Mesendoderm (in vitro differentiated cells): Measurements from ENCODE around the gene FRYL.
"Not testable (repeated sequence)": the region's sequence is repeated elsewhere in the genome, so short reads cannot be mapped to it uniquely, and the experiment has no call there.

ENCODE experiments used
- DNase-seq: peaks from one replicate; pipeline ENCODE4 v3.0.0; 2013
- H2AK5ac ChIP-seq: 2 replicates; pipeline ENCODE4 v1.6.1; 2013; ENCODE audit warnings: low read length, inconsistent platforms
- H2BK120ac ChIP-seq: 2 replicates; pipeline ENCODE4 v1.6.1; 2013; ENCODE audit warnings: low read depth, mild to moderate bottlenecking, low read length, moderate library complexity, mixed read lengths
- H2BK15ac ChIP-seq: replicated peaks from 2 replicates; pipeline ENCODE4 v1.6.1; 2013; ENCODE audit warnings: low read depth, mild to moderate bottlenecking, moderate library complexity
- H2BK5ac ChIP-seq: 2 replicates; pipeline ENCODE4 v1.6.1; 2013; ENCODE audit warnings: low read length, inconsistent platforms
- H3K18ac ChIP-seq: 2 replicates; pipeline ENCODE4 v1.6.1; 2013; ENCODE audit warnings: mild to moderate bottlenecking, low read length, mixed read lengths
- H3K23ac ChIP-seq: one replicate; pipeline ENCODE4 v1.6.1; 2013; ENCODE audit warnings: low read length
- H3K27ac ChIP-seq: 2 replicates; pipeline ENCODE4 v1.5.1; 2013; ENCODE audit warnings: low read depth, mild to moderate bottlenecking, inconsistent platforms, low read length, moderate library complexity
- H3K27me3 ChIP-seq: 2 replicates; pipeline ENCODE4 v1.6.1; 2013; ENCODE audit warnings: low read length, control low read depth, mild to moderate bottlenecking, inconsistent platforms; ENCODE audit not compliant: insufficient read depth, poor library complexity
- H3K36me3 ChIP-seq: 2 replicates; pipeline ENCODE4 v1.6.1; 2013; ENCODE audit warnings: low read length, inconsistent platforms; ENCODE audit not compliant: control insufficient read depth, insufficient read depth
- H3K4ac ChIP-seq: one replicate; pipeline ENCODE4 v1.6.1; 2013; ENCODE audit warnings: low read depth, mild to moderate bottlenecking, low read length, moderate library complexity
- H3K4me1 ChIP-seq: 2 replicates; pipeline ENCODE4 v1.6.1; 2013; ENCODE audit warnings: low read depth, low read length, inconsistent platforms; ENCODE audit not compliant: control insufficient read depth
- H3K4me2 ChIP-seq: 2 replicates; pipeline ENCODE4 v1.6.1; 2013; ENCODE audit warnings: low read length
- H3K4me3 ChIP-seq: 2 replicates; pipeline ENCODE4 v1.5.1; 2013; ENCODE audit warnings: mild to moderate bottlenecking, low read length
- H3K56ac ChIP-seq: one replicate; pipeline ENCODE4 v1.6.1; 2013; ENCODE audit warnings: low read length
- H3K79me1 ChIP-seq: 2 replicates; pipeline ENCODE4 v1.6.1; 2013; ENCODE audit warnings: low read length, inconsistent platforms
- H3K79me2 ChIP-seq: 2 replicates; pipeline ENCODE4 v1.6.1; 2013; ENCODE audit warnings: mild to moderate bottlenecking, low read length; ENCODE audit not compliant: control insufficient read depth, insufficient read depth
- H3K9ac ChIP-seq: 2 replicates; pipeline ENCODE4 v1.6.1; 2013; ENCODE audit warnings: low read length, inconsistent platforms
- H4K5ac ChIP-seq: one replicate; pipeline ENCODE4 v1.6.1; 2013; ENCODE audit warnings: low read length
- H4K8ac ChIP-seq: one replicate; pipeline ENCODE4 v1.6.1; 2013; ENCODE audit warnings: low read depth, mild to moderate bottlenecking, control low read depth, low read length, moderate library complexity
- WGBS: extraction: QIAGEN DNeasy Blood & Tissue Kit; methylation state at CpG from one replicate; pipeline ENCODE4 v1.1.7; 2013; ENCODE audit warnings: low lambda C conversion rate, missing lambda C conversion rate; ENCODE audit not compliant: insufficient coverage; ENCODE audit errors: extremely low coverage; 5-methylcytosine and 5-hydroxymethylcytosine counted together

FRYL gene

GRCh38 chr4:48762408-48762807, 17.7 kb downstream of the FRYL start:
- no peak for DNase-seq
- Histone ChIP-seq H4K5ac (no peak overlapping the region), H3K4me2 (no peak overlapping the region), H3K79me1 (peaks cover 19% of the 10 kb centered on the region), H3K56ac (no peak overlapping the region), H2BK5ac (no peak overlapping the region), H2BK15ac (no peak overlapping the region), H3K27ac (no peak overlapping the region), H3K4me3 (no peak overlapping the region), H2BK120ac (no peak overlapping the region), H3K27me3 (no peaks in the 10 kb centered on the region), H3K36me3 (no peaks in the 10 kb centered on the region), H3K18ac (no peak overlapping the region), H4K8ac (no peak overlapping the region), H2AK5ac (no peak overlapping the region), H3K4me1 (peaks cover 2% of the 10 kb centered on the region), H3K23ac (no peak overlapping the region), H3K4ac (no peak overlapping the region), H3K9ac (no peak overlapping the region), H3K79me2 (peaks cover 41% of the 10 kb centered on the region)

- Histone ChIP-seq H4K5ac (no peak overlapping the region), H3K4ac (no peak overlapping the region), H3K36me3 (no peaks in the 10 kb centered on the region), H2BK15ac (no peak overlapping the region), H2BK120ac (no peak overlapping the region), H2AK5ac (no peak overlapping the region), H3K9ac (no peak overlapping the region), H2BK5ac (no peak overlapping the region), H3K4me3 (no peak overlapping the region), H3K27me3 (no peaks in the 10 kb centered on the region), H3K4me2 (no peak overlapping the region), H3K79me1 (peaks cover 15% of the 10 kb centered on the region), H3K79me2 (peaks cover 40% of the 10 kb centered on the region), H4K8ac (no peak overlapping the region), H3K27ac (no peak overlapping the region), H3K56ac (no peak overlapping the region), H3K4me1 (no peaks in the 10 kb centered on the region), H3K18ac (no peak overlapping the region), H3K23ac (no peak overlapping the region)
- DNase-seq: no peak
- WGBS: no CpG with 5 or more reads among the region's 3 CpGs
Observed at GRCh38 chr4:48761286-48761685, 18.8 kb downstream of the FRYL start.

- not testable (repeated sequence) for H3K4me3 ChIP-seq, H3K4ac ChIP-seq, H2BK15ac ChIP-seq, H2BK5ac ChIP-seq, H3K4me2 ChIP-seq, H3K9ac ChIP-seq, H3K27me3 ChIP-seq, H3K23ac ChIP-seq, H4K5ac ChIP-seq, H3K56ac ChIP-seq, H2BK120ac ChIP-seq, H4K8ac ChIP-seq, H3K27ac ChIP-seq, H3K36me3 ChIP-seq, H2AK5ac ChIP-seq, H3K18ac ChIP-seq, H3K4me1 ChIP-seq, DNase-seq
- H3K79me1 ChIP-seq: peaks cover 13% of the 10 kb centered on the region
- H3K79me2 ChIP-seq: peaks cover 34% of the 10 kb centered on the region
- no CpG with 5 or more reads among the region's 5 CpGs for WGBS
Observed at GRCh38 chr4:48758703-48759102, 21.4 kb downstream of the FRYL start.

- no peak for DNase-seq
- Histone ChIP-seq H4K8ac (no peak overlapping the region), H3K27ac (no peak overlapping the region), H3K56ac (no peak overlapping the region), H3K4me2 (no peak overlapping the region), H3K79me2 (peaks cover 27% of the 10 kb centered on the region), H4K5ac (no peak overlapping the region), H3K4me3 (no peak overlapping the region), H3K79me1 (peaks cover 7% of the 10 kb centered on the region), H2BK5ac (no peak overlapping the region), H3K18ac (no peak overlapping the region), H2AK5ac (no peak overlapping the region), H3K9ac (no peak overlapping the region), H2BK120ac (no peak overlapping the region), H3K36me3 (no peaks in the 10 kb centered on the region), H2BK15ac (no peak overlapping the region), H3K4me1 (no peaks in the 10 kb centered on the region), H3K23ac (no peak overlapping the region), H3K27me3 (no peaks in the 10 kb centered on the region), H3K4ac (no peak overlapping the region)
- WGBS: no CpG with 5 or more reads among the region's 4 CpGs
Observed at GRCh38 chr4:48756689-48757220, 23.3 kb downstream of the FRYL start.

GRCh38 chr4:48755281-48755680, 24.8 kb downstream of the FRYL start:
- H3K4me3 ChIP-seq: no peak overlapping the region
- H3K9ac ChIP-seq: no peak overlapping the region
- H2BK15ac ChIP-seq: no peak overlapping the region
- peaks cover 9% of the 10 kb centered on the region for H3K79me1 ChIP-seq
- no peaks in the 10 kb centered on the region for H3K4me1 ChIP-seq
- DNase-seq: no peak
- no peak overlapping the region for H2BK120ac ChIP-seq
- no peak overlapping the region for H3K18ac ChIP-seq
- no peak overlapping the region for H2AK5ac ChIP-seq
- no peak overlapping the region for H3K4ac ChIP-seq
- no peak overlapping the region for H3K27ac ChIP-seq
- H3K27me3 ChIP-seq: no peaks in the 10 kb centered on the region
- no peak overlapping the region for H4K5ac ChIP-seq
- H3K4me2 ChIP-seq: no peak overlapping the region
- H2BK5ac ChIP-seq: no peak overlapping the region
- H3K36me3 ChIP-seq: no peaks in the 10 kb centered on the region
- H3K23ac ChIP-seq: no peak overlapping the region
- H4K8ac ChIP-seq: no peak overlapping the region
- peaks cover 33% of the 10 kb centered on the region for H3K79me2 ChIP-seq
- no peak overlapping the region for H3K56ac ChIP-seq
- no CpG with 5 or more reads among the region's 1 CpG for WGBS

GRCh38 chr4:48753159-48753558, 26.9 kb downstream of the FRYL start:
- no peak overlapping the region for H2BK120ac ChIP-seq
- H2AK5ac ChIP-seq: no peak overlapping the region
- no peak overlapping the region for H4K8ac ChIP-seq
- H3K23ac ChIP-seq: no peak overlapping the region
- H3K79me2 ChIP-seq: peaks cover 39% of the 10 kb centered on the region
- no peak overlapping the region for H3K56ac ChIP-seq
- DNase-seq: no peak
- H3K36me3 ChIP-seq: no peaks in the 10 kb centered on the region
- no peaks in the 10 kb centered on the region for H3K27me3 ChIP-seq
- no peak overlapping the region for H3K27ac ChIP-seq
- WGBS: no CpG with 5 or more reads among the region's 1 CpG
- no peak overlapping the region for H3K18ac ChIP-seq
- no peak overlapping the region for H2BK5ac ChIP-seq
- H3K9ac ChIP-seq: no peak overlapping the region
- H3K4me1 ChIP-seq: peaks cover 3% of the 10 kb centered on the region
- H3K4ac ChIP-seq: no peak overlapping the region
- peaks cover 8% of the 10 kb centered on the region for H3K79me1 ChIP-seq
- no peak overlapping the region for H2BK15ac ChIP-seq
- no peak overlapping the region for H4K5ac ChIP-seq
- no peak overlapping the region for H3K4me3 ChIP-seq
- H3K4me2 ChIP-seq: no peak overlapping the region
